IMR-90 (cell line): ENCODE measurements around the gene CLDN2. TPM values are rescaled to one million over a fixed set of nuclear protein-coding genes. Genes with fewer than 3 reads are reported as not detected.

ENCODE experiments used
- ATAC-seq: fragments of 200-7000 bp; cut with Tn5 transposase; 2 replicates; pipeline ENCODE4 v1.9.1; 2020; ENCODE audit warnings: low read depth, mild to moderate bottlenecking, moderate library complexity
- BruUV-seq: library from RNA; stranded (reverse); fragments of 400-500 nt; replicated peaks from 2 replicates; lab custom pipeline; 2021; lab: Mats Ljungman, UMichigan
- CTCF ChIA-PET: fragments of 300-600 bp; formaldehyde crosslinking; extraction: SDS; loops from one replicate; lab custom pipeline; 2021; ENCODE audit warnings: antibody characterized with exemption; lab: Yijun Ruan, JAX
- POLR2A ChIA-PET: fragments of 300-600 bp; sonication (Branson Sonifier 250); formaldehyde crosslinking; loops from one replicate; lab custom pipeline; 2022; ENCODE audit warnings: antibody characterized with exemption; ENCODE audit not compliant: unreplicated experiment; lab: Charles Lee
- DNase-seq: peaks from one replicate; pipeline ENCODE4 v3.0.0; 2013
- H2AFZ ChIP-seq: replicated peaks from 2 replicates; pipeline ENCODE3; 2013; ENCODE audit warnings: low read length, mild to moderate bottlenecking; ENCODE audit not compliant: poor library complexity
- H2AK5ac ChIP-seq: 2 replicates; pipeline ENCODE4 v1.6.1; 2013; ENCODE audit warnings: low read depth, low read length, inconsistent platforms
- H2AK9ac ChIP-seq: replicated peaks from 2 replicates; pipeline ENCODE3; 2013; ENCODE audit warnings: mild to moderate bottlenecking, low read depth, low read length, moderate library complexity; ENCODE audit not compliant: poor library complexity
- H2BK120ac ChIP-seq: 2 replicates; pipeline ENCODE4 v1.6.1; 2013; ENCODE audit warnings: low read depth, low read length, inconsistent platforms
- H2BK15ac ChIP-seq: 3 replicates; pipeline ENCODE4 v1.6.1; 2013; ENCODE audit warnings: low read depth, low read length, inconsistent platforms
- H2BK20ac ChIP-seq: 2 replicates; pipeline ENCODE4 v1.6.1; 2013; ENCODE audit warnings: low read depth, mild to moderate bottlenecking, inconsistent platforms, low read length, moderate library complexity
- H2BK5ac ChIP-seq: 2 replicates; pipeline ENCODE4 v1.6.1; 2013; ENCODE audit warnings: mild to moderate bottlenecking, low read depth, low read length, inconsistent platforms; ENCODE audit not compliant: poor library complexity, severe bottlenecking
- H3K14ac ChIP-seq: replicated peaks from 2 replicates; pipeline ENCODE4 v1.6.1; 2013; ENCODE audit warnings: low read depth, low read length, inconsistent platforms
- H3K18ac ChIP-seq: 2 replicates; pipeline ENCODE4 v1.6.1; 2013; ENCODE audit warnings: low read depth, low read length, control low read depth
- H3K23ac ChIP-seq: 2 replicates; pipeline ENCODE4 v1.6.1; 2013; ENCODE audit warnings: low read depth, low read length, inconsistent platforms
- H3K27ac ChIP-seq: 2 replicates; pipeline ENCODE4 v1.5.1; 2013; ENCODE audit warnings: mild to moderate bottlenecking, control low read depth, low read length; ENCODE audit not compliant: insufficient read depth
- H3K27me3 ChIP-seq: 2 replicates; pipeline ENCODE4 v1.6.1; 2013; ENCODE audit warnings: low read length; ENCODE audit not compliant: control insufficient read depth, insufficient read depth
- H3K36me3 ChIP-seq: 2 replicates; pipeline ENCODE4 v1.6.1; 2013; ENCODE audit warnings: low read length, mixed read lengths; ENCODE audit not compliant: control insufficient read depth, insufficient read depth
- H3K4ac ChIP-seq: 2 replicates; pipeline ENCODE4 v1.6.1; 2013; ENCODE audit warnings: low read depth, low read length, inconsistent platforms
- H3K4me1 ChIP-seq: 2 replicates; pipeline ENCODE4 v1.6.1; 2013; ENCODE audit warnings: low read length, mixed read lengths; ENCODE audit not compliant: control insufficient read depth, insufficient read depth
- H3K4me2 ChIP-seq: 2 replicates; pipeline ENCODE4 v1.6.1; 2013; ENCODE audit warnings: low read depth, mild to moderate bottlenecking, control low read depth, low read length, moderate library complexity
- H3K4me3 ChIP-seq: 2 replicates; pipeline ENCODE4 v1.5.1; 2013; ENCODE audit warnings: low read depth, mild to moderate bottlenecking, control low read depth, low read length, moderate library complexity; ENCODE audit not compliant: insufficient read depth
- H3K56ac ChIP-seq: 2 replicates; pipeline ENCODE4 v1.6.1; 2013; ENCODE audit warnings: low read length, inconsistent platforms; ENCODE audit not compliant: insufficient read depth; ENCODE audit errors: extremely low read depth
- H3K79me1 ChIP-seq, 2 experiments: 2 replicates each; pipeline ENCODE4 v1.6.1; 2013; ENCODE audit warnings: low read length in 2 of 2, inconsistent platforms in 1 of 2, low read depth in 1 of 2
- H3K9ac ChIP-seq: 2 replicates; pipeline ENCODE4 v1.6.1; 2013; ENCODE audit warnings: low read depth, low read length, control low read depth
- H3K9me1 ChIP-seq: 2 replicates; pipeline ENCODE4 v1.6.1; 2013; ENCODE audit warnings: low read length, inconsistent platforms; ENCODE audit not compliant: insufficient read depth
- H3K9me3 ChIP-seq: 2 replicates; pipeline ENCODE4 v1.6.1; 2013; ENCODE audit warnings: low read length; ENCODE audit not compliant: control insufficient read depth, insufficient read depth
- H4K20me1 ChIP-seq: 2 replicates; pipeline ENCODE4 v1.6.1; 2013; ENCODE audit warnings: low read length, inconsistent platforms; ENCODE audit not compliant: insufficient read depth
- H4K5ac ChIP-seq: 2 replicates; pipeline ENCODE4 v1.6.1; 2013; ENCODE audit warnings: mild to moderate bottlenecking, low read depth, low read length, control low read depth
- H4K8ac ChIP-seq, 2 experiments: 2 replicates each; pipeline ENCODE4 v1.6.1; 2013; ENCODE audit warnings: low read depth in 2 of 2, low read length in 2 of 2, control low read depth in 1 of 2, inconsistent platforms in 1 of 2
- H4K91ac ChIP-seq: 2 replicates; pipeline ENCODE4 v1.6.1; 2013; ENCODE audit warnings: low read depth, low read length, inconsistent platforms; ENCODE audit not compliant: insufficient read depth
- CEBPB ChIP-seq: IDR thresholded peaks from 2 replicates; pipeline ENCODE4 v1.6.1; 2012; ENCODE audit warnings: low read depth, low read length, improper control_type of control experiment
- CHD1 ChIP-seq: IDR thresholded peaks from 2 replicates; pipeline ENCODE4 v1.6.1; 2012; ENCODE audit warnings: low read depth, low read length, improper control_type of control experiment
- MXI1 ChIP-seq: IDR thresholded peaks from 2 replicates; pipeline ENCODE4 v1.6.1; 2012; ENCODE audit warnings: low read depth, mild to moderate bottlenecking, low read length, moderate library complexity, borderline replicate concordance
- POLR2A ChIP-seq: IDR thresholded peaks from 2 replicates; pipeline ENCODE4 v1.6.1; 2012; ENCODE audit warnings: mild to moderate bottlenecking, low read depth, low read length
- RCOR1 ChIP-seq: IDR thresholded peaks from 2 replicates; pipeline ENCODE4 v1.6.1; 2012; ENCODE audit warnings: mild to moderate bottlenecking, low read length, improper control_type of control experiment; ENCODE audit not compliant: insufficient replicate concordance
- RFX5 ChIP-seq: IDR thresholded peaks from 2 replicates; pipeline ENCODE4 v1.8.0; 2012; ENCODE audit warnings: low read depth, mild to moderate bottlenecking, low read length, moderate library complexity
- SMC3 ChIP-seq: fragments of 150-350 bp; IDR thresholded peaks from 2 replicates; pipeline ENCODE4 v1.6.1; 2016; ENCODE audit warnings: low read depth, mild to moderate bottlenecking, antibody characterized with exemption, low read length, moderate library complexity
- WGBS, 2 experiments: methylation state at CpG; one replicate each; pipeline versions ENCODE4 v1.1.5 to v1.1.7; 2013; ENCODE audit warnings: missing lambda C conversion rate in 2 of 2; ENCODE audit not compliant: insufficient read length in 1 of 2; ENCODE audit errors: extremely low coverage in 2 of 2; 5-methylcytosine and 5-hydroxymethylcytosine counted together
- dilution Hi-C: fragments of 300-500 bp; cut with HindIII; formaldehyde crosslinking; loops from one replicate; pipeline ENCODE4 v1.14.3; 2018; ENCODE audit warnings: low sequenced_read_pairs; ENCODE audit not compliant: unreplicated experiment
- in situ Hi-C: fragments of 300-500 bp; cut with MboI; formaldehyde crosslinking; loops from 3 replicates; pipeline ENCODE4 v1.14.3; 2019; ENCODE audit warnings: low sequenced_read_pairs, inconsistent platforms, mixed read lengths
- intact Hi-C: fragments of 100-400 bp; cut with micrococcal nuclease; formaldehyde crosslinking; loops from 2 replicates; pipeline ENCODE4 v1.10.0; 2022
- polyA plus RNA-seq, 3 experiments: library from polyadenylated mRNA; depleted of rRNA; stranded (reverse); fragments of >200 nt; gene quantifications; 2 replicates each; pipeline ENCODE4 v1.2.3, GENCODE V29; 2012; ENCODE audit warnings: low replicate concordance in 1 of 3
- total RNA-seq: library from RNA; depleted of rRNA; stranded (reverse); fragments of >200 nt; gene quantifications from 2 replicates; pipeline ENCODE4 v1.2.3, GENCODE V29; 2012
- TF ChIP-seq, protein P1 (sequence below): fragments of 150-350 bp; IDR thresholded peaks from 2 replicates; pipeline ENCODE4 v1.6.1; 2016; ENCODE audit warnings: low read depth, mild to moderate bottlenecking, low read length, moderate library complexity, borderline replicate concordance

The CLDN2 gene
- total and polyA plus RNA-seq, 2 of the 4 experiments (the other 2 are of a cell fraction): 0.03 TPM; not detected in 1

DNA sequence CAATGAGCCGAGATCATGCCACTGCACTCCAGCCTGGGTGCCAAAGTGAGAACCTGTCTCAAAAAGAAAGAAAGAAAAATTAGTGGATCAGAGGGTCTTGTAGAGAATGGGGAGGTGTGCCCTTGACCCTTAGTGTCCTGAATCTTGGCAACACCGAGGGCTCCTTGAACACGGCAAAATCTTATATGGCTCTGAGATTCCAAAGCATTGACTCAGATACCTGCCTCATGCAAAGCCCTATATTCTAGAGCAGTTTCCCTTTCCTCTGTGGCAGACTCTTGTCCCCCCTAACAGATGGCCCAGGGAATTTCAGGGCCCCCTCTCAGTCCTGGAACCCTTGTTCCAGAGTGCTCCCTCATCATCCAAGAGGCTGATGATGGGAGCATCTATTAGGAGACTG is 6.8 kb downstream of the CLDN2 start:
- ChIA-PET POLR2A (no interaction called here), CTCF (no interaction called here)
- Histone ChIP-seq H3K4me2 (no peak overlapping the region), H3K23ac (no peak overlapping the region), H2AFZ (no peak overlapping the region), H4K5ac (no peak overlapping the region), H3K4me3 (no peak overlapping the region), H3K9ac (no peak overlapping the region), H2BK5ac (no peak overlapping the region), H3K79me1 (no peaks in the 10 kb centered on the region), H2AK9ac (no peak overlapping the region), H3K27me3 (peaks cover 3% of the 10 kb centered on the region; the same call in 1 of the 2 replicates), H3K18ac (no peak overlapping the region), H2BK20ac (no peak overlapping the region), H3K27ac (no peak overlapping the region), H2AK5ac (no peak overlapping the region), H3K9me3 (no peaks in the 10 kb centered on the region), H3K14ac (no peak overlapping the region), H3K4ac (no peak overlapping the region), H4K91ac (no peak overlapping the region), H3K9me1 (no peaks in the 10 kb centered on the region), H3K36me3 (no peaks in the 10 kb centered on the region), H2BK15ac (no peak overlapping the region), H4K8ac (no peak overlapping the region), H4K20me1 (no peaks in the 10 kb centered on the region), H2BK120ac (no peak overlapping the region), H3K4me1 (peaks cover under 1% of the 10 kb centered on the region; the same call in 1 of the 2 replicates), H3K56ac (no peak overlapping the region)
- no TSS peak for BruUV-seq
- DNase-seq: no peak
- 92% methylated on average over 2 of the region's 3 CpGs; no CpG with 5 or more reads in 1 of the 2 experiments for WGBS, 2 experiments
- intact Hi-C loops (no loop called here), in situ Hi-C loops (no loop called here), dilution Hi-C loops (no loop called here)
- TF ChIP-seq SMC3 (no peak), CEBPB (no peak), RCOR1 (no peak), POLR2A (no peak), MXI1 (no peak), CHD1 (no peak), RFX5 (no peak)
- TF ChIP-seq, protein P1, sequence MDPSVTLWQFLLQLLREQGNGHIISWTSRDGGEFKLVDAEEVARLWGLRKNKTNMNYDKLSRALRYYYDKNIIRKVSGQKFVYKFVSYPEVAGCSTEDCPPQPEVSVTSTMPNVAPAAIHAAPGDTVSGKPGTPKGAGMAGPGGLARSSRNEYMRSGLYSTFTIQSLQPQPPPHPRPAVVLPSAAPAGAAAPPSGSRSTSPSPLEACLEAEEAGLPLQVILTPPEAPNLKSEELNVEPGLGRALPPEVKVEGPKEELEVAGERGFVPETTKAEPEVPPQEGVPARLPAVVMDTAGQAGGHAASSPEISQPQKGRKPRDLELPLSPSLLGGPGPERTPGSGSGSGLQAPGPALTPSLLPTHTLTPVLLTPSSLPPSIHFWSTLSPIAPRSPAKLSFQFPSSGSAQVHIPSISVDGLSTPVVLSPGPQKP: no peak
- ATAC-seq: no peak; the same call in 1 of the 2 replicates
